WTC11 (cell line): Measurements from ENCODE around the gene CARD19.

Source experiments
- FOXK1 ChIP-seq: sonication (generic); formaldehyde crosslinking; IDR thresholded peaks from 2 replicates; pipeline ENCODE4 v1.8.0; 2022; ENCODE audit warnings: mild to moderate bottlenecking, moderate library complexity, missing genetic modification reagents
- RELA ChIP-seq: sonication (generic); formaldehyde crosslinking; IDR thresholded peaks from 2 replicates; pipeline ENCODE4 v1.8.1; 2022; ENCODE audit warnings: missing genetic modification reagents, mild to moderate bottlenecking, borderline replicate concordance
- TCF7 ChIP-seq: sonication (generic); formaldehyde crosslinking; IDR thresholded peaks from 2 replicates; pipeline ENCODE4 v1.8.0; 2022; ENCODE audit warnings: mild to moderate bottlenecking, low read depth, missing genetic modification reagents, moderate library complexity
- ZNF138 ChIP-seq: sonication (generic); formaldehyde crosslinking; conservative IDR thresholded peaks from 2 replicates; pipeline ENCODE4 v1.8.1; 2022; ENCODE audit warnings: mild to moderate bottlenecking, moderate library complexity, missing genetic modification reagents
- TF ChIP-seq, protein P1 (sequence below): fragments of 200-600 bp; IDR thresholded peaks from 2 replicates; pipeline ENCODE4 v1.8.0; 2022; ENCODE audit warnings: antibody characterized with exemption
- TF ChIP-seq, protein P2 (sequence below): sonication (generic); formaldehyde crosslinking; IDR thresholded peaks from 2 replicates; pipeline ENCODE4 v1.8.1; 2023; ENCODE audit warnings: mild to moderate bottlenecking, missing genetic modification reagents, borderline replicate concordance
- TF ChIP-seq, protein P3 (sequence below): sonication (generic); formaldehyde crosslinking; IDR thresholded peaks from 2 replicates; pipeline ENCODE4 v1.8.0; 2023; ENCODE audit warnings: missing genetic modification reagents
- TF ChIP-seq, protein P4 (sequence below): sonication (generic); formaldehyde crosslinking; IDR thresholded peaks from 2 replicates; pipeline ENCODE4 v1.8.1; 2022; ENCODE audit warnings: low read depth, mild to moderate bottlenecking, moderate library complexity, missing genetic modification reagents, borderline replicate concordance
- TF ChIP-seq, protein P5 (sequence below): sonication (generic); formaldehyde crosslinking; IDR thresholded peaks from 2 replicates; pipeline ENCODE4 v1.8.0; 2022; ENCODE audit warnings: mild to moderate bottlenecking, missing genetic modification reagents
- TF ChIP-seq, protein P6 (sequence below): sonication (generic); formaldehyde crosslinking; conservative IDR thresholded peaks from 2 replicates; pipeline ENCODE4 v1.8.1; 2022; ENCODE audit warnings: mild to moderate bottlenecking, missing genetic modification reagents

DNA sequence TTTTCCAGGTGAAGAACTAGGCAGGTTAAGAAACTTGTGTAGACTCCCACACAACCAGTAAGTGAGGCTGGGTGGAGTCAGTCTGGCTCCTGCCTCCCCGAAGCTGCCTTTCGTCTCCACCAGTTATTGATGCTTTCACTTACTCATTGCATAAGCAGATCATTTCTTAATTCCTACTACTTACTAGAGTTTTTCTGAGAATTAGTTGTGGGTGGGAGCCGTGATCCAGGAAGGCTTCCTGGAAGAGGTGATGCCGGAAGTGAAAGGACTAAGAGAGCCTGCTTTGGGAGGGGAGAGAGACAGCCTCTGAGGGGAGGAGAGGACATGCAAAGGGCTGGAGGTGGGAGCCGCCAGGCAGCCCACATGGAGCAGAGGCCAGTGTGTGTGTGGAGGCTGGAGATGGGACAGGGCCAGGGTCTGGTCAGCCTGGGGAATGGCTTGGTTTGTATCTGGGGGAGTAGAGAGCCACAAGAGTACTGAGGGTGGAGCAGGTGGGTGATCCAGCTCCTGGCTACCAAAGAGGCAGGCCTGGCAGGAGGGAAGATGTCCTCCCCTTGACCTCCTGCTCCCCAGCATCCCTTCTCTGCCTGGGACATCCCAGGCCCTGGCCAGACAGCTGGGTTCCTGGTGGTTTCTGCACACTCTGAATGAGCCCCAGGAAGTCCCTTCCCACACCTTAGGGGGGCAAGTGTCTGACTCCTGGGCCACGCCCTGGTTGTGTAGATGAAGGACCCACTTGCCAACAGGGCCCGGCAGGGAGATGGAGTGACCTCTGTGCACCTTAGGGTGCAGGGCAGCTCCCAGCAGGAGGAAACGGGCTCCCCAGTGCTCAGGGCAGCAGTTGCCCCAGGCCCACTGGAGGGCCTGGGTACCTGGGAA lies 12.2 kb upstream of the CARD19 start:
- TF ChIP-seq, protein P1, sequence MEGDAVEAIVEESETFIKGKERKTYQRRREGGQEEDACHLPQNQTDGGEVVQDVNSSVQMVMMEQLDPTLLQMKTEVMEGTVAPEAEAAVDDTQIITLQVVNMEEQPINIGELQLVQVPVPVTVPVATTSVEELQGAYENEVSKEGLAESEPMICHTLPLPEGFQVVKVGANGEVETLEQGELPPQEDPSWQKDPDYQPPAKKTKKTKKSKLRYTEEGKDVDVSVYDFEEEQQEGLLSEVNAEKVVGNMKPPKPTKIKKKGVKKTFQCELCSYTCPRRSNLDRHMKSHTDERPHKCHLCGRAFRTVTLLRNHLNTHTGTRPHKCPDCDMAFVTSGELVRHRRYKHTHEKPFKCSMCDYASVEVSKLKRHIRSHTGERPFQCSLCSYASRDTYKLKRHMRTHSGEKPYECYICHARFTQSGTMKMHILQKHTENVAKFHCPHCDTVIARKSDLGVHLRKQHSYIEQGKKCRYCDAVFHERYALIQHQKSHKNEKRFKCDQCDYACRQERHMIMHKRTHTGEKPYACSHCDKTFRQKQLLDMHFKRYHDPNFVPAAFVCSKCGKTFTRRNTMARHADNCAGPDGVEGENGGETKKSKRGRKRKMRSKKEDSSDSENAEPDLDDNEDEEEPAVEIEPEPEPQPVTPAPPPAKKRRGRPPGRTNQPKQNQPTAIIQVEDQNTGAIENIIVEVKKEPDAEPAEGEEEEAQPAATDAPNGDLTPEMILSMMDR: no peak
- TF ChIP-seq, protein P2, sequence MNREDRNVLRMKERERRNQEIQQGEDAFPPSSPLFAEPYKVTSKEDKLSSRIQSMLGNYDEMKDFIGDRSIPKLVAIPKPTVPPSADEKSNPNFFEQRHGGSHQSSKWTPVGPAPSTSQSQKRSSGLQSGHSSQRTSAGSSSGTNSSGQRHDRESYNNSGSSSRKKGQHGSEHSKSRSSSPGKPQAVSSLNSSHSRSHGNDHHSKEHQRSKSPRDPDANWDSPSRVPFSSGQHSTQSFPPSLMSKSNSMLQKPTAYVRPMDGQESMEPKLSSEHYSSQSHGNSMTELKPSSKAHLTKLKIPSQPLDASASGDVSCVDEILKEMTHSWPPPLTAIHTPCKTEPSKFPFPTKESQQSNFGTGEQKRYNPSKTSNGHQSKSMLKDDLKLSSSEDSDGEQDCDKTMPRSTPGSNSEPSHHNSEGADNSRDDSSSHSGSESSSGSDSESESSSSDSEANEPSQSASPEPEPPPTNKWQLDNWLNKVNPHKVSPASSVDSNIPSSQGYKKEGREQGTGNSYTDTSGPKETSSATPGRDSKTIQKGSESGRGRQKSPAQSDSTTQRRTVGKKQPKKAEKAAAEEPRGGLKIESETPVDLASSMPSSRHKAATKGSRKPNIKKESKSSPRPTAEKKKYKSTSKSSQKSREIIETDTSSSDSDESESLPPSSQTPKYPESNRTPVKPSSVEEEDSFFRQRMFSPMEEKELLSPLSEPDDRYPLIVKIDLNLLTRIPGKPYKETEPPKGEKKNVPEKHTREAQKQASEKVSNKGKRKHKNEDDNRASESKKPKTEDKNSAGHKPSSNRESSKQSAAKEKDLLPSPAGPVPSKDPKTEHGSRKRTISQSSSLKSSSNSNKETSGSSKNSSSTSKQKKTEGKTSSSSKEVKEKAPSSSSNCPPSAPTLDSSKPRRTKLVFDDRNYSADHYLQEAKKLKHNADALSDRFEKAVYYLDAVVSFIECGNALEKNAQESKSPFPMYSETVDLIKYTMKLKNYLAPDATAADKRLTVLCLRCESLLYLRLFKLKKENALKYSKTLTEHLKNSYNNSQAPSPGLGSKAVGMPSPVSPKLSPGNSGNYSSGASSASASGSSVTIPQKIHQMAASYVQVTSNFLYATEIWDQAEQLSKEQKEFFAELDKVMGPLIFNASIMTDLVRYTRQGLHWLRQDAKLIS (CRISPR knock-in tag): no peak
- TF ChIP-seq FOXK1 (CRISPR knock-in tag) (no peak), ZNF138 (no peak), RELA (CRISPR knock-in tag) (no peak), TCF7 (no peak)
- TF ChIP-seq, protein P3, sequence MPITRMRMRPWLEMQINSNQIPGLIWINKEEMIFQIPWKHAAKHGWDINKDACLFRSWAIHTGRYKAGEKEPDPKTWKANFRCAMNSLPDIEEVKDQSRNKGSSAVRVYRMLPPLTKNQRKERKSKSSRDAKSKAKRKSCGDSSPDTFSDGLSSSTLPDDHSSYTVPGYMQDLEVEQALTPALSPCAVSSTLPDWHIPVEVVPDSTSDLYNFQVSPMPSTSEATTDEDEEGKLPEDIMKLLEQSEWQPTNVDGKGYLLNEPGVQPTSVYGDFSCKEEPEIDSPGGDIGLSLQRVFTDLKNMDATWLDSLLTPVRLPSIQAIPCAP: no peak
- TF ChIP-seq, protein P4, sequence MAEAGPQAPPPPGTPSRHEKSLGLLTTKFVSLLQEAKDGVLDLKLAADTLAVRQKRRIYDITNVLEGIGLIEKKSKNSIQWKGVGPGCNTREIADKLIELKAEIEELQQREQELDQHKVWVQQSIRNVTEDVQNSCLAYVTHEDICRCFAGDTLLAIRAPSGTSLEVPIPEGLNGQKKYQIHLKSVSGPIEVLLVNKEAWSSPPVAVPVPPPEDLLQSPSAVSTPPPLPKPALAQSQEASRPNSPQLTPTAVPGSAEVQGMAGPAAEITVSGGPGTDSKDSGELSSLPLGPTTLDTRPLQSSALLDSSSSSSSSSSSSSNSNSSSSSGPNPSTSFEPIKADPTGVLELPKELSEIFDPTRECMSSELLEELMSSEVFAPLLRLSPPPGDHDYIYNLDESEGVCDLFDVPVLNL (CRISPR knock-in tag): no peak
- TF ChIP-seq, protein P5, sequence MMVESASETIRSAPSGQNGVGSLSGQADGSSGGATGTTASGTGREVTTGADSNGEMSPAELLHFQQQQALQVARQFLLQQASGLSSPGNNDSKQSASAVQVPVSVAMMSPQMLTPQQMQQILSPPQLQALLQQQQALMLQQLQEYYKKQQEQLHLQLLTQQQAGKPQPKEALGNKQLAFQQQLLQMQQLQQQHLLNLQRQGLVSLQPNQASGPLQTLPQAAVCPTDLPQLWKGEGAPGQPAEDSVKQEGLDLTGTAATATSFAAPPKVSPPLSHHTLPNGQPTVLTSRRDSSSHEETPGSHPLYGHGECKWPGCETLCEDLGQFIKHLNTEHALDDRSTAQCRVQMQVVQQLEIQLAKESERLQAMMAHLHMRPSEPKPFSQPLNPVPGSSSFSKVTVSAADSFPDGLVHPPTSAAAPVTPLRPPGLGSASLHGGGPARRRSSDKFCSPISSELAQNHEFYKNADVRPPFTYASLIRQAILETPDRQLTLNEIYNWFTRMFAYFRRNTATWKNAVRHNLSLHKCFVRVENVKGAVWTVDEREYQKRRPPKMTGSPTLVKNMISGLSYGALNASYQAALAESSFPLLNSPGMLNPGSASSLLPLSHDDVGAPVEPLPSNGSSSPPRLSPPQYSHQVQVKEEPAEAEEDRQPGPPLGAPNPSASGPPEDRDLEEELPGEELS (CRISPR knock-in tag): no peak
- TF ChIP-seq, protein P6, sequence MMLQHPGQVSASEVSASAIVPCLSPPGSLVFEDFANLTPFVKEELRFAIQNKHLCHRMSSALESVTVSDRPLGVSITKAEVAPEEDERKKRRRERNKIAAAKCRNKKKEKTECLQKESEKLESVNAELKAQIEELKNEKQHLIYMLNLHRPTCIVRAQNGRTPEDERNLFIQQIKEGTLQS (CRISPR knock-in tag): no peak
